A549 (cell line): Measurements from ENCODE around the gene DPEP1. TPM values are rescaled to one million over a fixed set of nuclear protein-coding genes. Genes with fewer than 3 reads are reported as not detected.
A peak's percentile ranks its signal among the peaks of the same experiment; 100 is the strongest.

ENCODE experiments used
- ATAC-seq, 2 experiments: fragments of 200-7000 bp in 1 of 2; fragments of >200 bp in 1 of 2; cut with Nextera tagmentation in 1 of 2; cut with Tn5 transposase in 1 of 2; 3 replicates each; pipeline versions ENCODE4 v1.8.0 to v1.9.1; 2018 to 2020; ENCODE audit warnings: mild to moderate bottlenecking in 1 of 2, moderate library complexity in 1 of 2
- CTCF ChIA-PET: fragments of 300-600 bp; sonication (Branson Sonifier 250); formaldehyde crosslinking; extraction: SDS; loops from one replicate; lab custom pipeline; 2021; ENCODE audit warnings: antibody characterized with exemption, inconsistent platforms; lab: Yijun Ruan, JAX
- POLR2A ChIA-PET: fragments of 350-600 bp; formaldehyde crosslinking; extraction: SDS; loops from one replicate; lab custom pipeline; 2021; ENCODE audit warnings: antibody characterized with exemption, inconsistent platforms; lab: Yijun Ruan, JAX
- DNase-seq, 2 experiments: peaks; one replicate each; pipeline versions ENCODE4 v3.0.0 to v3.0.0-alpha.2; 2011 to 2016; ENCODE audit warnings: low read depth in 1 of 2, low spot score in 1 of 2
- FAIRE-seq: peaks from 2 replicates; lab custom pipeline; 2011; peaks lifted over from hg19 to GRCh38; lab: Jason Lieb, UNC
- H3K27ac ChIP-seq, 2 experiments: fragments of >200 bp; sonication (Bioruptor Twin); formaldehyde crosslinking; 3 replicates each; pipeline ENCODE4 v1.5.1; 2016 to 2017
- H3K4me1 ChIP-seq: fragments of >200 bp; sonication (Bioruptor Twin); formaldehyde crosslinking; 3 replicates; pipeline ENCODE4 v1.6.1; 2016
- H3K4me2 ChIP-seq: fragments of >200 bp; sonication (Bioruptor Twin); formaldehyde crosslinking; 3 replicates; pipeline ENCODE4 v1.6.1; 2016
- H3K4me3 ChIP-seq: fragments of >200 bp; sonication (Bioruptor Twin); formaldehyde crosslinking; 3 replicates; pipeline ENCODE4 v1.5.1; 2016
- H3K9me3 ChIP-seq: fragments of >200 bp; sonication (Bioruptor Twin); formaldehyde crosslinking; 3 replicates; pipeline ENCODE4 v1.6.1; 2016
- ATOH8 ChIP-seq: fragments of 250-450 bp; sonication (Bioruptor Pico); IDR thresholded peaks from 2 replicates; pipeline ENCODE4 v1.5.0; 2020; ENCODE audit warnings: low read depth, mild to moderate bottlenecking, moderate library complexity
- BCL3 ChIP-seq: fragments of >200 bp; sonication (Bioruptor Twin); formaldehyde crosslinking; IDR thresholded peaks from 3 replicates; pipeline ENCODE4 v1.6.1; 2016
- CBX2 ChIP-seq: fragments of 200-600 bp; sonication (generic); IDR thresholded peaks from 2 replicates; pipeline ENCODE4 v1.6.1; 2016; ENCODE audit warnings: low read depth, mild to moderate bottlenecking, borderline replicate concordance
- CBX8 ChIP-seq: fragments of 200-600 bp; sonication (generic); IDR thresholded peaks from 2 replicates; pipeline ENCODE4 v1.6.1; 2016
- CEBPB ChIP-seq, 2 experiments: fragments of >200 bp in 1 of 2; sonication (Bioruptor Twin) in 1 of 2; formaldehyde crosslinking in 1 of 2; IDR thresholded peaks; 2 replicates each; pipeline ENCODE4 v1.6.1; 2012 to 2016
- CHD2 ChIP-seq: fragments of 150-350 bp; IDR thresholded peaks from 2 replicates; pipeline ENCODE4 v1.6.1; 2014; ENCODE audit warnings: low read length; ENCODE audit not compliant: partially characterized antibody
- CHD4 ChIP-seq: fragments of 200-600 bp; sonication (generic); IDR thresholded peaks from 2 replicates; pipeline ENCODE4 v1.6.1; 2016; ENCODE audit warnings: antibody characterized with exemption, mild to moderate bottlenecking, borderline replicate concordance
- E2F6 ChIP-seq: IDR thresholded peaks from 2 replicates; pipeline ENCODE4 v1.6.1; 2012; ENCODE audit warnings: low read depth, borderline replicate concordance
- EHF ChIP-seq: fragments of 250-450 bp; sonication (Bioruptor Pico); IDR thresholded peaks from 2 replicates; pipeline ENCODE4 v1.5.0; 2020; ENCODE audit warnings: mild to moderate bottlenecking
- EHMT2 ChIP-seq: fragments of 200-600 bp; sonication (generic); IDR thresholded peaks from 2 replicates; pipeline ENCODE4 v1.6.1; 2016; ENCODE audit warnings: antibody characterized with exemption, low read depth, mild to moderate bottlenecking, moderate library complexity
- EP300 ChIP-seq, 2 experiments: fragments of >200 bp; sonication (Bioruptor Twin); formaldehyde crosslinking; IDR thresholded peaks; 2 replicates in 1 of 2; 3 replicates in 1 of 2; pipeline ENCODE4 v1.6.1; 2016 to 2017
- FOSL2 ChIP-seq, 2 experiments: fragments of 450-650 bp in 1 of 2; fragments of >200 bp in 1 of 2; sonication (Bioruptor Twin) in 1 of 2; formaldehyde crosslinking; IDR thresholded peaks; 2 replicates each; pipeline versions ENCODE4 v1.5.0 to v1.6.1; 2016 to 2020; ENCODE audit warnings: mild to moderate bottlenecking in 1 of 2, moderate library complexity in 1 of 2
- FOXS1 ChIP-seq: fragments of 250-450 bp; sonication (Bioruptor Pico); IDR thresholded peaks from 2 replicates; pipeline ENCODE4 v1.5.0; 2020; ENCODE audit warnings: mild to moderate bottlenecking, moderate library complexity
- GATA3 ChIP-seq: IDR thresholded peaks from 2 replicates; pipeline ENCODE4 v1.6.1; 2012; ENCODE audit warnings: borderline replicate concordance
- HES2 ChIP-seq: fragments of >200 bp; sonication (Bioruptor Twin); formaldehyde crosslinking; IDR thresholded peaks from 2 replicates; pipeline ENCODE4 v1.6.1; 2016
- HOXA7 ChIP-seq: fragments of 250-450 bp; sonication (Bioruptor Pico); IDR thresholded peaks from 2 replicates; pipeline ENCODE4 v1.5.0; 2020; ENCODE audit warnings: mild to moderate bottlenecking, moderate library complexity
- HOXB13 ChIP-seq: fragments of 250-450 bp; sonication (Bioruptor Pico); IDR thresholded peaks from 2 replicates; pipeline ENCODE4 v1.5.0; 2020; ENCODE audit warnings: low read depth, mild to moderate bottlenecking, moderate library complexity
- KDM5A ChIP-seq: fragments of 200-600 bp; sonication (generic); IDR thresholded peaks from 2 replicates; pipeline ENCODE4 v1.6.1; 2016; ENCODE audit warnings: antibody characterized with exemption, mild to moderate bottlenecking
- MAX ChIP-seq: IDR thresholded peaks from 2 replicates; pipeline ENCODE4 v1.6.1; 2012
- MYC ChIP-seq: IDR thresholded peaks from 2 replicates; pipeline ENCODE4 v1.6.1; 2012; ENCODE audit warnings: mild to moderate bottlenecking, inconsistent platforms, low read length, improper control_type of control experiment, borderline replicate concordance
- NPAS2 ChIP-seq: fragments of 250-450 bp; sonication (Bioruptor Pico); IDR thresholded peaks from 2 replicates; pipeline ENCODE4 v1.8.0; 2022; ENCODE audit warnings: mild to moderate bottlenecking, moderate library complexity, borderline replicate concordance
- POLR2A ChIP-seq: IDR thresholded peaks from 2 replicates; pipeline ENCODE4 v1.6.1; 2012; ENCODE audit warnings: mild to moderate bottlenecking, low read length
- POLR2AphosphoS2 ChIP-seq: conservative IDR thresholded peaks from 2 replicates; pipeline ENCODE4 v1.6.1; 2012; ENCODE audit warnings: low read length, improper control_type of control experiment, inconsistent platforms
- RAD21 ChIP-seq, 2 experiments: fragments of >200 bp in 1 of 2; sonication (Bioruptor Twin) in 1 of 2; formaldehyde crosslinking in 1 of 2; IDR thresholded peaks in 1 of 2; conservative IDR thresholded peaks in 1 of 2; 2 replicates in 1 of 2; 3 replicates in 1 of 2; pipeline ENCODE4 v1.6.1; 2012 to 2018; ENCODE audit warnings: inconsistent platforms in 1 of 2
- RARB ChIP-seq: fragments of 250-450 bp; sonication (Bioruptor Pico); IDR thresholded peaks from 2 replicates; pipeline ENCODE4 v1.8.0; 2021; ENCODE audit warnings: mild to moderate bottlenecking, moderate library complexity
- RCOR1 ChIP-seq: fragments of 150-350 bp; IDR thresholded peaks from 2 replicates; pipeline ENCODE4 v1.6.1; 2014; ENCODE audit warnings: antibody characterized with exemption, low read length, low read depth
- RFX5 ChIP-seq: fragments of 450-650 bp; IDR thresholded peaks from 2 replicates; pipeline ENCODE4 v1.7.1; 2014; ENCODE audit warnings: antibody characterized with exemption, mild to moderate bottlenecking, moderate library complexity
- RNF2 ChIP-seq: fragments of 200-600 bp; sonication (generic); IDR thresholded peaks from 2 replicates; pipeline ENCODE4 v1.6.1; 2016; ENCODE audit warnings: low read depth, mild to moderate bottlenecking, antibody characterized with exemption, moderate library complexity, borderline replicate concordance
- SREBF2 ChIP-seq: fragments of 450-650 bp; IDR thresholded peaks from 2 replicates; pipeline ENCODE4 v1.6.1; 2014; ENCODE audit warnings: mild to moderate bottlenecking, moderate library complexity
- TP53 ChIP-seq: fragments of 250-450 bp; sonication (Bioruptor Pico); IDR thresholded peaks from 2 replicates; pipeline ENCODE4 v1.5.0; 2021; ENCODE audit warnings: mild to moderate bottlenecking, moderate library complexity
- ZFP36 ChIP-seq: fragments of 450-650 bp; IDR thresholded peaks from 2 replicates; pipeline ENCODE4 v1.6.1; 2014; ENCODE audit warnings: borderline replicate concordance; ENCODE audit not compliant: partially characterized antibody
- ZSCAN20 ChIP-seq: fragments of 250-450 bp; sonication (Bioruptor Pico); IDR thresholded peaks from 2 replicates; pipeline ENCODE4 v1.8.0; 2022; ENCODE audit warnings: mild to moderate bottlenecking, moderate library complexity
- WGBS: methylation state at CpG from one replicate; pipeline ENCODE4 v1.1.6; 2017; ENCODE audit errors: missing lambda C conversion rate; 5-methylcytosine and 5-hydroxymethylcytosine counted together
- polyA minus RNA-seq: library from RNA; depleted of rRNA, polyadenylated mRNA; stranded (reverse); fragments of >200 nt; gene quantifications from 2 replicates; pipeline ENCODE4 v1.2.3, GENCODE V29; 2011; rRNA and poly(A)+ RNA removed
- polyA plus RNA-seq, 4 experiments: library from polyadenylated mRNA; depleted of rRNA in 3 of 4; stranded (reverse); fragments of >200 nt; fragmentation: RNase III in 1 of 4; extraction: RNeasy Plus Mini Kit Qiagen cat#74134 plus additional on column Dnase treatment in 1 of 4; gene quantifications; 2 replicates in 3 of 4; 3 replicates in 1 of 4; pipeline ENCODE4 v1.2.3, GENCODE V29; 2011 to 2017

Gene DPEP1
- polyA plus RNA-seq (2011; rRNA removed) = 1.5 and 2.6 TPM in 2 replicates
- 1.8 and 2.2 TPM in 2 replicates for polyA plus RNA-seq (2012; cell fraction: cytosol; rRNA removed)
- 4.1 and 4.5 TPM in 2 replicates for polyA plus RNA-seq (2012; cell fraction: nucleus; rRNA removed)
- polyA plus RNA-seq (2017; fragmentation: RNase III; extraction: RNeasy Plus Mini Kit Qiagen cat#74134 plus additional on column Dnase treatment) = 0.97 to 1.3 TPM (median 1.1 TPM) in 3 replicates
- 2.8 and 4.6 TPM in 2 replicates for polyA minus RNA-seq

GRCh38 chr16:89613231-89613953, at the start of gene DPEP1:
Gene DPEP1 (plus strand): TSS chr16:89613642. CDS start chr16:89630411, 16,769 bp downstream.
- TF ChIP-seq CBX8 (no peak), CHD4 (no peak), FOXS1 (CRISPR knock-in tag) (no peak), KDM5A (no peak), EHF (CRISPR knock-in tag) (no peak), CBX2 (no peak), NPAS2 (no peak), HOXB13 (CRISPR knock-in tag) (no peak), RFX5 (no peak), POLR2AphosphoS2 (no peak), ZFP36 (no peak), EHMT2 (no peak), RCOR1 (no peak), CEBPB (IDR thresholded peaks at IDR 0.05) (no peak), CHD2 (no peak)
- WGBS = 79% methylated on average over 8 of the region's 19 CpGs
- Histone ChIP-seq H3K4me3 (no peak within 1 kb of the TSS), H3K4me2 (no peak within 1 kb of the TSS), H3K4me1 (peaks cover 24% of the 10 kb centered on the region), H3K9me3 (no peaks in the 10 kb centered on the region), H3K27ac (peak within 1 kb of the TSS in 1 of 2 experiments; percentile 10; a peak in 2 of 6 replicates)
- POLR2A ChIA-PET = no interaction called here
- FAIRE-seq (no peak), ATAC-seq (no peak; a peak in 1 of 6 replicates), DNase-seq (no peak)
- CTCF ChIA-PET = interaction anchor here (0.5 to 8.7 kb wide), 8 partner anchors 12 to 131 kb away, joined by 3 to 143 read pairs (median 20); partner anchors contain the start of gene CPNE7

- ChIA-PET CTCF (interaction anchor here (1.0 to 4.9 kb wide), 11 partner anchors 9 to 78 kb away, joined by 3 to 25 read pairs (median 5); partner anchors contain the start of gene CPNE7), POLR2A (interaction anchor here (0.9 to 1.4 kb wide), 2 partner anchors 16 to 69 kb away, joined by 3 read pairs; no protein-coding TSS in a partner anchor)
- Histone ChIP-seq H3K4me2 (peak overlapping the region; percentile 99), H3K9me3 (no peaks in the 10 kb centered on the region), H3K27ac (peak overlapping the region; percentile 37 to 96; a peak in 3 of 6 replicates), H3K4me1 (peaks cover 40% of the 10 kb centered on the region), H3K4me3 (peak overlapping the region; percentile 99; the same call in 2 of the 3 replicates)
- FAIRE-seq = no peak
- no peak; a peak in 1 of 6 replicates for ATAC-seq
- WGBS = 65% methylated on average over 20 of the region's 22 CpGs
- DNase-seq = no peak
- TF ChIP-seq FOSL2 (IDR thresholded peaks at IDR 0.05) (no peak), FOSL2 (CRISPR knock-in tag; IDR thresholded peaks at IDR 0.05) (no peak), RFX5 (no peak), HOXA7 (CRISPR knock-in tag) (no peak), E2F6 (no peak), CBX8 (no peak), ZFP36 (no peak), BCL3 (peak; percentile 77; the same call in 2 of the 3 replicates), CEBPB (IDR thresholded peaks at IDR 0.05) (no peak), POLR2A (0 out of 2 replicates have a peak, but pooled peaks have one; percentile 22), SREBF2 (no peak), MYC (no peak), EHMT2 (no peak), POLR2AphosphoS2 (no peak; the same call in 1 of the 2 replicates), FOXS1 (CRISPR knock-in tag) (no peak), GATA3 (no peak), EHF (CRISPR knock-in tag) (0 out of 2 replicates have a peak, but pooled peaks have one; percentile 40), HES2 (no peak), ATOH8 (CRISPR knock-in tag) (no peak), CHD2 (no peak), TP53 (CRISPR knock-in tag) (no peak), RNF2 (no peak), MAX (peak; percentile 16; the same call in 1 of the 2 replicates), EP300 (IDR thresholded peaks at IDR 0.05) (no peak), RAD21 (conservative IDR thresholded peaks at IDR 0.05 in 1 of 2, IDR thresholded peaks at IDR 0.05 in 1 of 2) (no peak), ZSCAN20 (CRISPR knock-in tag) (no peak), RARB (no peak)
Observed at GRCh38 chr16:89564476-89565255, 48.8 kb upstream of the DPEP1 start.
